Left ventricle myocardium inferior (tissue), 1 donor: ENCODE data around the gene MGMT. TPM values are rescaled to one million over a fixed set of nuclear protein-coding genes. Genes with fewer than 3 reads are reported as not detected.

Experiments used
- DNase-seq: peaks from one replicate; pipeline ENCODE4 v3.0.0-alpha.2; 2020
- H3K27ac ChIP-seq: fragments of 200-600 bp; replicated peaks from 2 replicates; pipeline ENCODE4 v1.8.0; 2021
- H3K27me3 ChIP-seq: fragments of 200-600 bp; 2 replicates; pipeline ENCODE4 v1.8.0; 2021; ENCODE audit warnings: low read depth
- H3K36me3 ChIP-seq: fragments of 200-600 bp; 2 replicates; pipeline ENCODE4 v1.8.0; 2021
- H3K4me1 ChIP-seq: fragments of 200-600 bp; 2 replicates; pipeline ENCODE4 v1.8.0; 2021
- H3K4me3 ChIP-seq: fragments of 200-600 bp; 2 replicates; pipeline ENCODE4 v1.8.0; 2021; ENCODE audit warnings: mild to moderate bottlenecking, moderate library complexity
- H3K9me3 ChIP-seq: fragments of 200-600 bp; replicated peaks from 2 replicates; pipeline ENCODE4 v1.8.0; 2021
- CTCF ChIP-seq: fragments of 200-600 bp; IDR thresholded peaks from 2 replicates; pipeline ENCODE4 v1.8.0; 2021; ENCODE audit warnings: antibody characterized with exemption, mild to moderate bottlenecking, borderline replicate concordance
- intact Hi-C: fragments of 100-400 bp; cut with micrococcal nuclease; formaldehyde crosslinking; loops from one replicate; pipeline ENCODE4 v1.11.0; 2022
- total RNA-seq: library from RNA; stranded (reverse); fragmentation: NEBNext Ultra II Directional; extraction: Animal tissue kit (Norgen Biotek cat#: 25700); gene quantifications from one replicate; pipeline ENCODE4 v1.2.1, GENCODE V29; 2021
- donor health status: DM: no; HTN: yes; CAD: no; lungs with severe emphysema.

MGMT gene
- total RNA-seq, 1 donor from 2014 or later: 15.4 TPM

- intact Hi-C loops: no loop called here
- no peak overlapping the region for H3K4me3 ChIP-seq
- no peaks in the 10 kb centered on the region for H3K27me3 ChIP-seq
- H3K4me1 ChIP-seq: no peaks in the 10 kb centered on the region
- no peaks in the 10 kb centered on the region for H3K9me3 ChIP-seq
- peaks cover 23% of the 10 kb centered on the region for H3K36me3 ChIP-seq
- TF ChIP-seq CTCF: no peak
- H3K27ac ChIP-seq: no peak overlapping the region
- no peak for DNase-seq
Measured at GRCh38 chr10:129772468-129773358, 305.7 kb downstream of the MGMT start.

- Histone ChIP-seq H3K36me3 (peaks cover 20% of the 10 kb centered on the region), H3K9me3 (no peaks in the 10 kb centered on the region), H3K4me1 (no peaks in the 10 kb centered on the region), H3K27ac (no peak overlapping the region), H3K4me3 (no peak overlapping the region), H3K27me3 (no peaks in the 10 kb centered on the region)
- intact Hi-C loops: no loop called here
- TF ChIP-seq CTCF: no peak
- DNase-seq: no peak
Measured at GRCh38 chr10:129773359-129773990, 306.4 kb downstream of the MGMT start.

- intact Hi-C loops: no loop called here
- Histone ChIP-seq H3K4me3 (no peak overlapping the region), H3K27ac (no peak overlapping the region), H3K36me3 (peaks cover 13% of the 10 kb centered on the region), H3K27me3 (no peaks in the 10 kb centered on the region), H3K9me3 (no peaks in the 10 kb centered on the region), H3K4me1 (no peaks in the 10 kb centered on the region)
- no peak for DNase-seq
- no peak for TF ChIP-seq CTCF
Measured at GRCh38 chr10:129774082-129774735, 307.2 kb downstream of the MGMT start.

GRCh38 chr10:129774736-129775401 is 307.8 kb downstream of the MGMT start:
- H3K9me3 ChIP-seq: no peaks in the 10 kb centered on the region
- peaks cover 6% of the 10 kb centered on the region for H3K36me3 ChIP-seq
- H3K27ac ChIP-seq: no peak overlapping the region
- H3K27me3 ChIP-seq: no peaks in the 10 kb centered on the region
- no peak overlapping the region for H3K4me3 ChIP-seq
- H3K4me1 ChIP-seq: no peaks in the 10 kb centered on the region
- no peak for TF ChIP-seq CTCF
- no peak for DNase-seq
- intact Hi-C loops: no loop called here

- H3K27me3 ChIP-seq: no peaks in the 10 kb centered on the region
- H3K27ac ChIP-seq: no peak overlapping the region
- no peaks in the 10 kb centered on the region for H3K4me1 ChIP-seq
- H3K9me3 ChIP-seq: no peaks in the 10 kb centered on the region
- intact Hi-C loops: no loop called here
- DNase-seq: no peak
- no peak for TF ChIP-seq CTCF
- H3K36me3 ChIP-seq: no peaks in the 10 kb centered on the region
- no peak overlapping the region for H3K4me3 ChIP-seq
Measured at GRCh38 chr10:129775681-129776080, 308.6 kb downstream of the MGMT start.
